ENCODE results near the gene OGG1. TPM values are rescaled to one million over a fixed set of nuclear protein-coding genes. Genes with fewer than 3 reads are reported as not detected.

Gene OGG1
- total and polyA plus RNA-seq, 9 of the 15 experiments (the other 6 are each of a cell fraction or from before 2014, with no cell fraction given): 6.6 to 33.0 (median 24.4) TPM

- TF ChIP-seq FOXJ2 (tag; IDR thresholded peaks at IDR 0.05): no peak
- TF ChIP-seq, protein P1, sequence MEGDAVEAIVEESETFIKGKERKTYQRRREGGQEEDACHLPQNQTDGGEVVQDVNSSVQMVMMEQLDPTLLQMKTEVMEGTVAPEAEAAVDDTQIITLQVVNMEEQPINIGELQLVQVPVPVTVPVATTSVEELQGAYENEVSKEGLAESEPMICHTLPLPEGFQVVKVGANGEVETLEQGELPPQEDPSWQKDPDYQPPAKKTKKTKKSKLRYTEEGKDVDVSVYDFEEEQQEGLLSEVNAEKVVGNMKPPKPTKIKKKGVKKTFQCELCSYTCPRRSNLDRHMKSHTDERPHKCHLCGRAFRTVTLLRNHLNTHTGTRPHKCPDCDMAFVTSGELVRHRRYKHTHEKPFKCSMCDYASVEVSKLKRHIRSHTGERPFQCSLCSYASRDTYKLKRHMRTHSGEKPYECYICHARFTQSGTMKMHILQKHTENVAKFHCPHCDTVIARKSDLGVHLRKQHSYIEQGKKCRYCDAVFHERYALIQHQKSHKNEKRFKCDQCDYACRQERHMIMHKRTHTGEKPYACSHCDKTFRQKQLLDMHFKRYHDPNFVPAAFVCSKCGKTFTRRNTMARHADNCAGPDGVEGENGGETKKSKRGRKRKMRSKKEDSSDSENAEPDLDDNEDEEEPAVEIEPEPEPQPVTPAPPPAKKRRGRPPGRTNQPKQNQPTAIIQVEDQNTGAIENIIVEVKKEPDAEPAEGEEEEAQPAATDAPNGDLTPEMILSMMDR (IDR thresholded peaks at IDR 0.05 in 2 of 3, conservative IDR thresholded peaks at IDR 0.05 in 1 of 3; ENCODE audit: insufficient read depth in 2 of 3, low read depth in 1 of 3, low read length in 3 of 3): no peak; a peak in 1 of 6 replicates
- TF ChIP-seq, protein P2, sequence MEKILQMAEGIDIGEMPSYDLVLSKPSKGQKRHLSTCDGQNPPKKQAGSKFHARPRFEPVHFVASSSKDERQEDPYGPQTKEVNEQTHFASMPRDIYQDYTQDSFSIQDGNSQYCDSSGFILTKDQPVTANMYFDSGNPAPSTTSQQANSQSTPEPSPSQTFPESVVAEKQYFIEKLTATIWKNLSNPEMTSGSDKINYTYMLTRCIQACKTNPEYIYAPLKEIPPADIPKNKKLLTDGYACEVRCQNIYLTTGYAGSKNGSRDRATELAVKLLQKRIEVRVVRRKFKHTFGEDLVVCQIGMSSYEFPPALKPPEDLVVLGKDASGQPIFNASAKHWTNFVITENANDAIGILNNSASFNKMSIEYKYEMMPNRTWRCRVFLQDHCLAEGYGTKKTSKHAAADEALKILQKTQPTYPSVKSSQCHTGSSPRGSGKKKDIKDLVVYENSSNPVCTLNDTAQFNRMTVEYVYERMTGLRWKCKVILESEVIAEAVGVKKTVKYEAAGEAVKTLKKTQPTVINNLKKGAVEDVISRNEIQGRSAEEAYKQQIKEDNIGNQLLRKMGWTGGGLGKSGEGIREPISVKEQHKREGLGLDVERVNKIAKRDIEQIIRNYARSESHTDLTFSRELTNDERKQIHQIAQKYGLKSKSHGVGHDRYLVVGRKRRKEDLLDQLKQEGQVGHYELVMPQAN (IDR thresholded peaks at IDR 0.05; ENCODE audit: borderline replicate concordance): peak; percentile 84; the same call in 1 of the 2 replicates
- TF ChIP-seq KDM2B (CRISPR knock-in tag; IDR thresholded peaks at IDR 0.05): no peak
- 0 out of 2 replicates have a peak, but pooled peaks have one; percentile 26 for TF ChIP-seq TCF7L2 (IDR thresholded peaks at IDR 0.05; ENCODE audit: low read depth, low read length)
- 0 out of 2 replicates have a peak, but pooled peaks have one; percentile 6 for TF ChIP-seq SMARCA4 (IDR thresholded peaks at IDR 0.05)
- TF ChIP-seq EP400 (IDR thresholded peaks at IDR 0.05): peak; percentile 7; the same call in 1 of the 2 replicates
- no peak for TF ChIP-seq POU5F1 (IDR thresholded peaks at IDR 0.05; ENCODE audit: borderline replicate concordance, low read depth, low read length, partially characterized antibody)
- TF ChIP-seq ZNF274 (IDR thresholded peaks at IDR 0.05; ENCODE audit: borderline replicate concordance, low read depth, low read length): no peak
- no peak for TF ChIP-seq MCM7 (IDR thresholded peaks at IDR 0.05)
- no peak for TF ChIP-seq PTTG1 (tag; IDR thresholded peaks at IDR 0.05; ENCODE audit: low read depth)
- 0 out of 2 replicates have a peak, but pooled peaks have one; percentile 66 for TF ChIP-seq RBM14 (IDR thresholded peaks at IDR 0.05; ENCODE audit: borderline replicate concordance, insufficient read depth, low read depth, low read length)
- TF ChIP-seq, protein P3, sequence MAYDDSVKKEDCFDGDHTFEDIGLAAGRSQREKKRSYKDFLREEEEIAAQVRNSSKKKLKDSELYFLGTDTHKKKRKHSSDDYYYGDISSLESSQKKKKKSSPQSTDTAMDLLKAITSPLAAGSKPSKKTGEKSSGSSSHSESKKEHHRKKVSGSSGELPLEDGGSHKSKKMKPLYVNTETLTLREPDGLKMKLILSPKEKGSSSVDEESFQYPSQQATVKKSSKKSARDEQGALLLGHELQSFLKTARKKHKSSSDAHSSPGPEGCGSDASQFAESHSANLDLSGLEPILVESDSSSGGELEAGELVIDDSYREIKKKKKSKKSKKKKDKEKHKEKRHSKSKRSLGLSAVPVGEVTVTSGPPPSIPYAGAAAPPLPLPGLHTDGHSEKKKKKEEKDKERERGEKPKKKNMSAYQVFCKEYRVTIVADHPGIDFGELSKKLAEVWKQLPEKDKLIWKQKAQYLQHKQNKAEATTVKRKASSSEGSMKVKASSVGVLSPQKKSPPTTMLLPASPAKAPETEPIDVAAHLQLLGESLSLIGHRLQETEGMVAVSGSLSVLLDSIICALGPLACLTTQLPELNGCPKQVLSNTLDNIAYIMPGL (CRISPR knock-in tag; IDR thresholded peaks at IDR 0.05): peak; percentile 81
- no peak for TF ChIP-seq CHD4 (IDR thresholded peaks at IDR 0.05; ENCODE audit: insufficient read depth, insufficient replicate concordance, low read depth, low read length, poor library complexity, severe bottlenecking)
- no peak; the same call in none of the 2 replicates for TF ChIP-seq RBFOX2 (IDR thresholded peaks at IDR 0.05; ENCODE audit: low read depth, low read length)
- no peak for TF ChIP-seq POLR2AphosphoS2 (IDR thresholded peaks at IDR 0.05; ENCODE audit: low read length)
- no peak for TF ChIP-seq ID3 (CRISPR knock-in tag; IDR thresholded peaks at IDR 0.05)
- TF ChIP-seq ID3 (tag; IDR thresholded peaks at IDR 0.05): peak; percentile 23; the same call in 1 of the 2 replicates
- TF ChIP-seq ZNF263 (CRISPR knock-in tag; IDR thresholded peaks at IDR 0.05; ENCODE audit: borderline replicate concordance): peak; percentile 91
- 0 out of 2 replicates have a peak, but pooled peaks have one; percentile 2 for TF ChIP-seq ELF2 (CRISPR knock-in tag; IDR thresholded peaks at IDR 0.05)
- no peak for TF ChIP-seq CCAR2 (IDR thresholded peaks at IDR 0.05; ENCODE audit: low read depth, low read length)
- TF ChIP-seq HNRNPK (IDR thresholded peaks at IDR 0.05; ENCODE audit: low read depth, low read length, poor library complexity, severe bottlenecking): no peak
Measured at GRCh38 chr3:9793161-9793781, 43.5 kb downstream of the OGG1 start (continued).
